Fibroblast of the aortic adventitia (primary cell): ENCODE results near the gene MRPL14. TPM values are rescaled to one million over a fixed set of nuclear protein-coding genes. Genes with fewer than 3 reads are reported as not detected.

Experiments used
- DNase-seq: peaks from one replicate; pipeline ENCODE4 v3.0.0-alpha.2; 2010; ENCODE audit warnings: low read depth
- H3K4me3 ChIP-seq: 2 replicates; pipeline ENCODE4 v1.5.1; 2011; ENCODE audit warnings: low read depth, mild to moderate bottlenecking, control low read depth, low read length, moderate library complexity
- total RNA-seq: library from RNA; depleted of rRNA; stranded (reverse); fragments of >200 nt; gene quantifications from 2 replicates; pipeline ENCODE4 v1.2.3, GENCODE V29; 2012; ENCODE audit warnings: low replicate concordance
- TF ChIP-seq, protein P1 (sequence below): IDR thresholded peaks from 2 replicates; pipeline ENCODE4 v1.5.1; 2011; ENCODE audit warnings: mild to moderate bottlenecking, low read length, control low read depth, inconsistent platforms; ENCODE audit not compliant: insufficient read depth

Gene MRPL14
- total RNA-seq, 1 donor: 34.5 TPM

DNA sequence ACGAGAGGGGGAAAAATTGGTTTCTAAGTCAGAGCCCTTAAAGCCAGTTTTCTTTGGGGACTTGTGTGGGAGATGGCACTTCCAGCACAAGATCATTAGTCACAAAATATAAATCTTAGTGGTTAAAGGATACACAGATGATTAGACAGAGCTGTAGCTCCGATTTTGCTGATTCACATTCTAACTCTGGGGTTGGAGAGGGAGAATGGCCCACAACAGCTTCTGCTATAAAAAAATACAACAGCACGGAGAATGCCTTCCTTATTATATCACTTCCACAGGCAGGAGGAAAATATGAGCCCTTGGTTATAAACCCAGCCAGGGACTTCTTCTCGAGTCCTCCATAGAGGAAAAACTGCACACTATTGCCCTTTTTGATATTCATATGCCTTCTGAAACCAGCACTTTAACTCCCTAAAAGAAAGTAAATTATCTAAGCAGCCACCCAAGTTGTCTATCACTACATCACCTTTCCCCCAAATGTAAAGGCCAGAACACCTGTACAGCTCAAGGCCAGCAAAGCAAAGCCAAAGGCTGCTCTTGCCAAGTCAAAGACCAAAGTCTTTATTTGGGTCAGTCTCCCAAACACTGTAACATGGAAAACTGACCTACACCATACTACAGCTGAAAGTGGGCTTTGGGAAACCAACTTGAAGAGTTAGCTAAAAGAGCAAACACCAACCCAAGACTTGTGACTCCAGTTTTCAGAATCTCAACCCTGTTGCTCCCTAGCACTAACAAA lies 10.4 kb downstream of the MRPL14 start:
- TF ChIP-seq, protein P1, sequence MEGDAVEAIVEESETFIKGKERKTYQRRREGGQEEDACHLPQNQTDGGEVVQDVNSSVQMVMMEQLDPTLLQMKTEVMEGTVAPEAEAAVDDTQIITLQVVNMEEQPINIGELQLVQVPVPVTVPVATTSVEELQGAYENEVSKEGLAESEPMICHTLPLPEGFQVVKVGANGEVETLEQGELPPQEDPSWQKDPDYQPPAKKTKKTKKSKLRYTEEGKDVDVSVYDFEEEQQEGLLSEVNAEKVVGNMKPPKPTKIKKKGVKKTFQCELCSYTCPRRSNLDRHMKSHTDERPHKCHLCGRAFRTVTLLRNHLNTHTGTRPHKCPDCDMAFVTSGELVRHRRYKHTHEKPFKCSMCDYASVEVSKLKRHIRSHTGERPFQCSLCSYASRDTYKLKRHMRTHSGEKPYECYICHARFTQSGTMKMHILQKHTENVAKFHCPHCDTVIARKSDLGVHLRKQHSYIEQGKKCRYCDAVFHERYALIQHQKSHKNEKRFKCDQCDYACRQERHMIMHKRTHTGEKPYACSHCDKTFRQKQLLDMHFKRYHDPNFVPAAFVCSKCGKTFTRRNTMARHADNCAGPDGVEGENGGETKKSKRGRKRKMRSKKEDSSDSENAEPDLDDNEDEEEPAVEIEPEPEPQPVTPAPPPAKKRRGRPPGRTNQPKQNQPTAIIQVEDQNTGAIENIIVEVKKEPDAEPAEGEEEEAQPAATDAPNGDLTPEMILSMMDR: no peak
- no peak overlapping the region for H3K4me3 ChIP-seq
- peak; percentile 86 for DNase-seq

DNA sequence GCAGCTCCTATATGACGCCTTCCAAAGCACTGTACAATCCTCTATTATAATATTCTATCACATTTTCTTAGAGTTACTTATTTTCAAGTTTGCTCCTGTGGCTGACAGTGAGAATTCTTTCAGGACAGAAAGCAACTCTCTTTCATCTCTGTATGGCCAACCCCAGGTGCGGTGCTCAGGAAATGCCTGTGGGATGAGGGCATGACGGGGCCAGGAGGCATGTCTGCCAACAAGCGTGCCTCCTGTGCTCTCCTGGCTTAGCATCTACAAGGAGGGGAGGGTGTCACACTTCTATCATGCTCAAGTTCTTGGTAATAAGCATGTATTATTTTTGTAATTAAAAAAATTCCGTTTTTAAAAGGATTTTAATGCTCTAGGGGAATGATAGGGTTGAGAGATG lies 11.4 kb downstream of the MRPL14 start:
- no peak overlapping the region for H3K4me3 ChIP-seq
- no peak for DNase-seq
- TF ChIP-seq, protein P1: no peak

- no peak overlapping the region for H3K4me3 ChIP-seq
- TF ChIP-seq, protein P1: peak; percentile 33
- DNase-seq: no peak
Measured at GRCh38 chr6:44113414-44113813, 13.8 kb downstream of the MRPL14 start.

DNA sequence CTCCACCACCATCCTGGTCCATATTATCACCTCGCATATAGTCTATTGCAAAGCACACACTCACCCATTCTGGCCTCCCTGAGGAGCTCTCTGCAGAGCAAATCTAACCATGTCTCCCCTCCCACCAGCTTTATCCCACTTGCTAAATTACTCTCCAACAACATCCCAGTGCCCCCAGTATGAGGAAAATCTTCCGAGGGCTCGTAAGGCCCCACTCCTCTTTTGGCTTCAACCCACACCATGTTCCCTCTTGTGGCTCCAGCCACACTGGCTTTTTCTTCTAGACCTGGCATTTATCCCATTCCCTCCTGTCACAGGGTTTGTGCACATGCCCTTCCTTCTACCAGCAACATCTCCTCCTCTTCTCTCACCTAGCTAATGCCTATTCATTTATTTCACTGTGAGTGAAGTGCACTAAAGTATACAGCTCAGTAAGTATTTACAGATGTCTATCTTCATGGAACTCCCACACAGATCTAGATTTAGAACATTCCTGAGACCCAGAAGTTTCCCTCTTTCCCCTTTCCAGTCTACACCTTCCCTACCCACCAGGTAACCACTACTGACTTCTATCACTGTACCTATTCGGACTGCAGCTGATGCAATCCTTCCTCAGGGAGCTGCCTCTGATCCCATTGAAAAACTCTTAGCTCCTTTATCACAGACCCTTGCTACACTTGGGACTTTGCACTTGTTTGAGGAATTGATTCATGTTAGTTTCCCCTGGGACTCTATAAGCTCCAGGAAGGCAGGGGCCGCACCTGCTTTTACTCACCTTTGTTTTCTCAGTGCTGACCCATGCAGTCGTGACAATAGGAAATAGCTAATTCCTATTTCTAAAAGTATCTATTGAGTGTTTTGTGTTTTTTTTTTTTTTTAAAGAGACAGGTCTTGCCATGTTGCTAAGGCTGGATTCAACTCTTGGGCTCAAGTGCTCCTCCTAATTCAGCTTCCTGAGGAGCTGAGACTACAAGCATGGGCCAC lies 15.5 kb downstream of the MRPL14 start:
- no peak overlapping the region for H3K4me3 ChIP-seq
- no peak for DNase-seq
- TF ChIP-seq, protein P1: no peak

- no peak for DNase-seq
- TF ChIP-seq, protein P1: no peak
Measured at GRCh38 chr6:44110966-44111365, 16.3 kb downstream of the MRPL14 start.

GRCh38 chr6:44110005-44110676 lies 17.1 kb downstream of the MRPL14 start:
- no peak for DNase-seq
- no peak overlapping the region for H3K4me3 ChIP-seq
- TF ChIP-seq, protein P1: no peak

More at GRCh38 chr6:44110966-44111365, 16.3 kb downstream of the MRPL14 start:
- H3K4me3 ChIP-seq: no peak overlapping the region
